Neural progenitor cell (in vitro differentiated cells): ENCODE measurements around the gene SPECC1L.

ENCODE experiments used
- CTCF ChIP-seq: fragments of 200-600 bp; sonication (generic); IDR thresholded peaks from 2 replicates; pipeline ENCODE4 v1.5.1; 2017; ENCODE audit warnings: antibody characterized with exemption, mild to moderate bottlenecking
- EZH2 ChIP-seq: fragments of 200-600 bp; sonication (generic); IDR thresholded peaks from 2 replicates; pipeline ENCODE4 v1.6.1; 2017; ENCODE audit warnings: antibody characterized with exemption, mild to moderate bottlenecking, moderate library complexity
- EZH2phosphoT487 ChIP-seq: fragments of 200-600 bp; sonication (generic); IDR thresholded peaks from 2 replicates; pipeline ENCODE4 v1.6.1; 2017; ENCODE audit warnings: antibody characterized with exemption

- no peak for TF ChIP-seq CTCF
- TF ChIP-seq EZH2phosphoT487: no peak
- TF ChIP-seq EZH2: no peak
Measured at GRCh38 chr22:24403346-24403745, 132.7 kb downstream of the SPECC1L start.
